Caco-2 (cell line): Measurements from ENCODE around the gene ABCB4. TPM values are rescaled to one million over a fixed set of nuclear protein-coding genes. Genes with fewer than 3 reads are reported as not detected.

Source experiments
- BruUV-seq: library from RNA; stranded (reverse); fragments of 400-500 nt; replicated peaks from 2 replicates; lab custom pipeline; 2021; lab: Mats Ljungman, UMichigan
- CTCF ChIA-PET: fragments of 300-600 bp; sonication (Branson Sonifier 250); formaldehyde crosslinking; loops from one replicate; lab custom pipeline; 2022; ENCODE audit warnings: antibody characterized with exemption; lab: Charles Lee
- POLR2A ChIA-PET: fragments of 300-600 bp; sonication (Branson Sonifier 250); formaldehyde crosslinking; loops from one replicate; lab custom pipeline; 2022; ENCODE audit warnings: antibody characterized with exemption; lab: Charles Lee
- DNase-seq, 2 experiments: peaks; one replicate each; pipeline versions ENCODE4 v3.0.0 to v3.0.0-alpha.2; 2020 to 2022
- H3K27me3 ChIP-seq: replicated peaks from 2 replicates; pipeline ENCODE4 v1.6.0; 2011; ENCODE audit warnings: low read length; ENCODE audit not compliant: control insufficient read depth, insufficient read depth
- H3K36me3 ChIP-seq: 2 replicates; pipeline ENCODE4 v1.5.1; 2011; ENCODE audit warnings: low read length; ENCODE audit not compliant: control insufficient read depth, insufficient read depth
- H3K4me1 ChIP-seq: fragments of 250-450 bp; sonication (Bioruptor Pico); 2 replicates; pipeline ENCODE4 v1.5.1; 2020; ENCODE audit warnings: mild to moderate bottlenecking
- H3K4me3 ChIP-seq: 2 replicates; pipeline ENCODE4 v1.5.1; 2011; ENCODE audit warnings: low read depth, mild to moderate bottlenecking, control low read depth, low read length
- H3K9me3 ChIP-seq: fragments of 250-450 bp; sonication (Bioruptor Pico); 2 replicates; pipeline ENCODE4 v1.5.1; 2020; ENCODE audit warnings: mild to moderate bottlenecking, moderate library complexity
- H3K27ac Mint-ChIP-seq: one replicate; pipeline ENCODE4 v1.8.0; 2022; ENCODE audit warnings: mixed read lengths; ENCODE audit not compliant: unreplicated experiment
- H3K27me3 Mint-ChIP-seq: one replicate; pipeline ENCODE4 v1.8.0; 2022; ENCODE audit warnings: mixed read lengths; ENCODE audit not compliant: insufficient read depth, unreplicated experiment
- H3K36me3 Mint-ChIP-seq: one replicate; pipeline ENCODE4 v1.8.0; 2022; ENCODE audit warnings: mild to moderate bottlenecking, mixed read lengths; ENCODE audit not compliant: insufficient read depth, unreplicated experiment
- H3K4me1 Mint-ChIP-seq: one replicate; pipeline ENCODE4 v1.8.0; 2022; ENCODE audit warnings: low read depth, mixed read lengths; ENCODE audit not compliant: unreplicated experiment
- H3K4me3 Mint-ChIP-seq: one replicate; pipeline ENCODE4 v1.8.0; 2022; ENCODE audit warnings: mild to moderate bottlenecking, moderate library complexity, mixed read lengths; ENCODE audit not compliant: unreplicated experiment
- H3K9me3 Mint-ChIP-seq: one replicate; pipeline ENCODE4 v1.8.0; 2022; ENCODE audit warnings: mixed read lengths; ENCODE audit not compliant: unreplicated experiment
- CTCF ChIP-seq, 2 experiments: fragments of 200-600 bp in 1 of 2; IDR thresholded peaks; 1 replicate in 1 of 2; 2 replicates in 1 of 2; pipeline versions ENCODE4 v1.5.1 to v1.8.0; 2011 to 2022; ENCODE audit warnings: antibody characterized with exemption in 1 of 2, control low read depth in 1 of 2, inconsistent platforms in 1 of 2, low read depth in 1 of 2, low read length in 1 of 2, mild to moderate bottlenecking in 1 of 2, moderate library complexity in 1 of 2; ENCODE audit not compliant: insufficient read depth in 1 of 2, severe bottlenecking in 1 of 2, unreplicated experiment in 1 of 2
- intact Hi-C: fragments of 100-400 bp; cut with micrococcal nuclease; formaldehyde crosslinking; loops from one replicate; pipeline ENCODE4 v1.10.0; 2022; ENCODE audit not compliant: unreplicated experiment
- total RNA-seq: library from RNA; stranded (reverse); gene quantifications from 2 replicates; pipeline ENCODE4 v1.2.3, GENCODE V29; 2022

The ABCB4 gene
- total RNA-seq, 1 experiment from 2014 or later = 0.18 TPM

GRCh38 chr7:87391020-87391701, 84.3 kb downstream of the ABCB4 start:
- TF ChIP-seq CTCF (IDR thresholded peaks at IDR 0.05; ENCODE audit: insufficient read depth in 1 of 2, low read depth in 1 of 2, low read length in 1 of 2, severe bottlenecking in 1 of 2, unreplicated experiment in 1 of 2) = no peak
- no peak overlapping the region for H3K27ac Mint-ChIP-seq
- CTCF ChIA-PET = no interaction called here
- H3K27me3 Mint-ChIP-seq = no peaks in the 10 kb centered on the region
- POLR2A ChIA-PET = no interaction called here
- H3K27me3 ChIP-seq = no peaks in the 10 kb centered on the region
- BruUV-seq = no TSS peak
- no peak overlapping the region for H3K4me3 Mint-ChIP-seq
- peaks cover 25% of the 10 kb centered on the region for H3K36me3 Mint-ChIP-seq
- H3K4me1 ChIP-seq = 0 out of 2 replicates have a peak, but pooled peaks cover 4% of the 10 kb centered on the region
- no peaks in the 10 kb centered on the region for H3K4me1 Mint-ChIP-seq
- H3K9me3 ChIP-seq = no peaks in the 10 kb centered on the region
- intact Hi-C loops = no loop called here
- H3K36me3 ChIP-seq = no peaks in the 10 kb centered on the region; the same call in 1 of the 2 replicates
- H3K4me3 ChIP-seq = no peak overlapping the region
- DNase-seq = no peak
- peaks cover 17% of the 10 kb centered on the region for H3K9me3 Mint-ChIP-seq

- H3K27ac Mint-ChIP-seq = no peak overlapping the region
- CTCF ChIA-PET = no interaction called here
- H3K9me3 ChIP-seq = peaks cover 3% of the 10 kb centered on the region; the same call in 1 of the 2 replicates
- no peaks in the 10 kb centered on the region for H3K4me1 ChIP-seq
- intact Hi-C loops = no loop called here
- H3K27me3 ChIP-seq = no peaks in the 10 kb centered on the region
- no TSS peak for BruUV-seq
- no peak overlapping the region for H3K4me3 ChIP-seq
- H3K36me3 ChIP-seq = no peaks in the 10 kb centered on the region
- DNase-seq = no peak
- no peak overlapping the region for H3K4me3 Mint-ChIP-seq
- no peak for TF ChIP-seq CTCF (IDR thresholded peaks at IDR 0.05; ENCODE audit: insufficient read depth in 1 of 2, low read depth in 1 of 2, low read length in 1 of 2, severe bottlenecking in 1 of 2, unreplicated experiment in 1 of 2)
- POLR2A ChIA-PET = no interaction called here
- H3K27me3 Mint-ChIP-seq = no peaks in the 10 kb centered on the region
- H3K4me1 Mint-ChIP-seq = no peaks in the 10 kb centered on the region
- peaks cover 12% of the 10 kb centered on the region for H3K9me3 Mint-ChIP-seq
- H3K36me3 Mint-ChIP-seq = no peaks in the 10 kb centered on the region
Observed at GRCh38 chr7:87380905-87381304, 94.6 kb downstream of the ABCB4 start.

- Histone ChIP-seq H3K9me3 (0 out of 2 replicates have a peak, but pooled peaks cover 2% of the 10 kb centered on the region), H3K4me3 (no peak overlapping the region), H3K27me3 (no peaks in the 10 kb centered on the region), H3K4me1 (no peaks in the 10 kb centered on the region), H3K36me3 (no peaks in the 10 kb centered on the region)
- ChIA-PET POLR2A (no interaction called here), CTCF (no interaction called here)
- no TSS peak for BruUV-seq
- intact Hi-C loops = no loop called here
- TF ChIP-seq CTCF (IDR thresholded peaks at IDR 0.05; ENCODE audit: insufficient read depth in 1 of 2, low read depth in 1 of 2, low read length in 1 of 2, severe bottlenecking in 1 of 2, unreplicated experiment in 1 of 2) = no peak
- Mint-ChIP-seq H3K36me3 (no peaks in the 10 kb centered on the region), H3K27me3 (no peaks in the 10 kb centered on the region), H3K9me3 (no peaks in the 10 kb centered on the region), H3K4me3 (no peak overlapping the region), H3K4me1 (no peaks in the 10 kb centered on the region), H3K27ac (no peak overlapping the region)
- no peak for DNase-seq
Observed at GRCh38 chr7:87375662-87376435, 99.6 kb downstream of the ABCB4 start.
